NCI-H345 treated with DMSO at 0.1 percent for 48 hours (cell line): ENCODE results near the gene R3HDM2.
A peak's percentile ranks its signal among the peaks of the same experiment; 100 is the strongest.
"Not testable (repeated sequence)": the region's sequence is repeated elsewhere in the genome, so short reads cannot be mapped to it uniquely, and the experiment has no call there.

Experiments used
- DNase-seq: peaks from one replicate; lab custom pipeline; 2025; ENCODE audit not compliant: unreplicated experiment; lab: John Stamatoyannopoulos, UW

Gene R3HDM2

GRCh38 chr12:57454213-57454565, 23.3 kb upstream of the R3HDM2 start:
- no peak for DNase-seq

DNA sequence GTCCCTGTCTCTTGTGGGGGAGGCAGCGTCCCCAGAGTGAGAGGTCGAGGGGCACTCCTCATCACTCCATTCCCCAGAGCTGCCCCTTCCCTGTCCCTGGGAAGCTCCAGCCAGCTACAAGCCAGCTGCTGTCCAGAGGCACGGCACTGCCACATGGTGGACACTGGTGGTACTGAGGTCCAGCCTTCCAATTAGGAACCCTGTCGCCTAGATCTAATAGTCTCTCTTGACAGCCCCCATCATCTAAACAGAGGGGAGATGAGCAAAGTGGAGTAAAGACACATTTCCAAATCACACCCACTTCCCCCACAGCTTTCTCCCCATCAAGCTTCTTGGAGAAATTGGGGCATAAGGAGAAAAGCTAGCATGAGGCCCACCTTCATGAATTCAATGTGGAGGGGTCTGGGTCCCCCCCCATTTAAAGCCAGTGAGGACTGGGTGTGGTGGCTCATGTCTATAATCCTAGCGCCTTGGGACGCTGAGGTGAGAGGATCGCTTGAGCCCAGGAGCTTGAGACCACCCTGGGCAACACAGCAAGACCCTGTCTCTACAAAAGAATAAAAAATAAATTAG, 22.2 kb upstream of the R3HDM2 start:
- no peak for DNase-seq

DNA sequence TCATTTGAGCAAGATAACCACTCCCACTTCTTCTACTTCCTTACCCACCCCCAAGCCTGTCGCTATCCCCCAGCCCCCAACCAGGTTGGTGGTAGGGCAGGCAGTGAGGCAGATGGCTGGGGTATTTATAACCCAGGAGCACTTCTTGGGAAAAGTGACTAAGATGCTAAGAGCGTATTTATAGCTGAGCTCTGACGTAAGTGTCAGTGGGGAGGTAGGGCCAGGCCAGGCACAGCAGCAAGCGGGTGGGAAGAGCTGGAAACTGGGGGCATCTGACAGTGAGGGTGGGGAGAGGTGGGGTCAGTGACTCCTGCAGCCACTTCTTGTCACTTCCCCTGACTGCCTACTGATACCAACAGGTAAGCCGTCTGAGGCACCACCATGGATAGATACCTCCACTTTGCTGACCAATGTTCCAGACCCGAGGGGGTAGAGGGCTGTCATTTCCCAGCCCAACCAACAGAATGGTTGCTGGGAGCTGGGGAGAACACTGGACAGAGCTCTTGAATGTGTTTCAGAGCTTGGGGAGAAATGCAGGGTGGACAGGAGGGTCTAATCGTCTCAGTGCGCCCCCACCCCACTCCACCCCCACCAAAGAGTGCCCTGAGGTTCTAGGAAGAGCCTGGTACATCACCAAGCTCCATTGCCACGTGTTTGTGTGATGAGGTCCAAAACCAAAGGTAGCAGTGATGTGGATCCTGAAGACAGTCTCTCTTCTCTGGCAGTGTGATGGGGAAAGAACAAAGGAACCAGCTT, 21.5 kb upstream of the R3HDM2 start:
- no peak for DNase-seq

DNA sequence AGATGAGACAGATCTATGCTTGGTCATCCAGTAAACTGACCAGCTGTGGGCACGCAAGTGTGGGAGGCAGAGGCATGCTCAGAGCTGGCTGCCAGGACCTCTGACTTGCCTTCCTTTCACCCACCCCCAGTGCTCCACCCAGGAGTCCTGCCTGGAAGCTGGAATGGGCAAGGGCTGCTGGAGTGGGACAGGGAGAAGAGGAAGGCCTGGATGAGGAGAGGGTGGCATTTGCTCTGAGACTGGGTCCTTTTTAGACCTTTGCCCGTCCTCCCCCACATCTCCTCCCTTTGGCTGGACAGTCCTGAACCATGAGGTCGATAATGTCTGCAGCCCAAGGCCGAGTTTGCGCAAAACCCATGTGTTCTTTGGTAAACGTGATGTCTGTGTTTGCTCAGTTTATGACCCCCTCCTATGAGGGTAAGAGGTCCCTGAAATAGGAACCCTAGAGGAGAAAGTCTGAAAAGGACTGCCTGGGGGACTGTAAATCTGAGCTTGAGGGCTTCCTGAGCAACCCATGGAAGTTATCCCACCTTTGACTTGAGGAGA, 20.5 kb upstream of the R3HDM2 start:
- no peak for DNase-seq

GRCh38 chr12:57450057-57450456, 19.2 kb upstream of the R3HDM2 start:
- no peak for DNase-seq

GRCh38 chr12:57449375-57449774, 18.5 kb upstream of the R3HDM2 start:
- DNase-seq: no peak

DNA sequence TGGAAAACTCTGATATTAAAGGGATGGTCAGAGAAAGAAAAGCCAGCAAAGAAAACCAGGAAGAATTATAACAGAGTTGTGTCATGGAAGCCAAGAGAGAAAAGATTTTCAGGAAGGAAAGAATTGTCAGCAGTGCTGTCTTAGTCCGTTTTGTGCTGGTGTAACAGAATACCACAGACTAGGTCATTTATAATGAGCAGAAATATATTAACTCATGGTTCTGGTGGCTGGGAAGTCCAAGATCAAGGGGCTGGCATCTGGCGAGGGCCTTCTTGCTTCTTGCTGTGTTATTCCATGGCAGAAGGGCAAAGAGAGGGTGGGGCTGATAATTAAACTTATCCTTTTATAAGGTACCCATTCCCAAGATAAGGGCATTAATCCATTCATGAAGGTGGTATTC, 17.8 kb upstream of the R3HDM2 start:
- DNase-seq: no peak

GRCh38 chr12:57446292-57446960, 15.6 kb upstream of the R3HDM2 start:
- no peak for DNase-seq

DNA sequence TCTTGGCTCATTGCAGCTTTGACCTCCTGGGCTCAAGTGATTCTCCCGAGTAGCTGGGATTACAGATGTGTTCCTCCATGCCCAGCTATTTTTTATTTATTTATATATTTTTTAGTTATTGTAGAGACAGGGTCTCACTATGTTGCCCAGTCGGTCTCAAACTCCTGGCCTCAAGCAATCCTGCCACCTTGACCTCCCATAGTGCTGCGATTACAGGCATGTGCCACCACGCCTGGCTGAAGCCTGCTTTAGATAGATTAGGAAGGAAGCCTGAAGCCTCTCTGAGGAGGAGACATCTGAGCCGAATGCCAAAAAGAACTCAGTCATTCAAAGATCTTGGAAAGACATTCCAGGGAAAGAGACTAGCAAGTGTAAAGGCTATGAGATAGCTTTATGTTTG, 13.9 kb upstream of the R3HDM2 start:
- no peak for DNase-seq

DNA sequence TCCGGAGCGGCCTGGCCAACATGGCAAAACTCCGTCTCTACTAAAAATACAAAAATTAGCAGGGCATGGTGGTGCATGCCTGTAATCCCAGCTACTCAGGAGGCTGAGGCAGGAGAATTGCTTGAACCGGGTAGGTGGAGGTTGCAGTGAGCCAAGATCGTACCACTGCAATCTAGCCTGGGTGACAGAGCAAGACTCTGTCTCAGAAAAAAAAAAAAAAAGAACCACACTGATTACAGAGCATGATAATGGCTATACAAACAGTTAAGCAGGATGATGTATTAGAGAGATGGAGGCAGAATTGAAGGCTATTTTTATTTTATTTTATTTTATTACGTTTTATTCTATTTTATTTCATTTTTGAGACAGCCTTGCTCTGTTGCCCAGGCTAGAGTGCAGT, 13.5 kb upstream of the R3HDM2 start:
- DNase-seq: not testable (repeated sequence)

- DNase-seq: no peak
Measured at GRCh38 chr12:57441846-57442427, 11.1 kb upstream of the R3HDM2 start.

GRCh38 chr12:57441393-57441792, 10.6 kb upstream of the R3HDM2 start:
- not testable (repeated sequence) for DNase-seq

GRCh38 chr12:57439762-57440266, 9.0 kb upstream of the R3HDM2 start:
- no peak for DNase-seq

- DNase-seq: no peak
Measured at GRCh38 chr12:57438400-57438799, 7.6 kb upstream of the R3HDM2 start.

DNA sequence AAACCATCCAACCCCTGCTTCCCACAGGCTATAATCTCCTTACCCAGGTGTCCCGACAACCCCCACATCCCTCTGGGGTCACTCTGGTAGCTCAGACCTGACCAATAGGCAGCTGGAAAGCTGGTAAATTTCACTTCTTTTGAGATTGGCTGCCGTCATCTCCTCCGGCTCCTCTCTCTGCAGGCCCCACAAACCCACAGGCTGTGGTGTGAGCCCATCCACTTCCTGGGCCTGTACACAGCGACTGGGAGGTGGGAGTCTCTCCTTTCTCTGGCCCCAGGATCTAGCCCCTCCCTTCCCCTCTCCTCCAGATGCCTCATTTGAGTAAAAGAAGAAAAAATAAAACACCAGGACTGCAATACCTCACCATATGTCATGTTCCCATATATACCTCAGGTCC, 4.5 kb upstream of the R3HDM2 start:
- no peak for DNase-seq

GRCh38 chr12:57434517-57435223, 3.8 kb upstream of the R3HDM2 start, which contains the start of gene INHBC:
TSS of gene INHBC (plus strand) at chr12:57434784. CDS start at chr12:57434887, 103 bp downstream.
- DNase-seq: no peak

DNA sequence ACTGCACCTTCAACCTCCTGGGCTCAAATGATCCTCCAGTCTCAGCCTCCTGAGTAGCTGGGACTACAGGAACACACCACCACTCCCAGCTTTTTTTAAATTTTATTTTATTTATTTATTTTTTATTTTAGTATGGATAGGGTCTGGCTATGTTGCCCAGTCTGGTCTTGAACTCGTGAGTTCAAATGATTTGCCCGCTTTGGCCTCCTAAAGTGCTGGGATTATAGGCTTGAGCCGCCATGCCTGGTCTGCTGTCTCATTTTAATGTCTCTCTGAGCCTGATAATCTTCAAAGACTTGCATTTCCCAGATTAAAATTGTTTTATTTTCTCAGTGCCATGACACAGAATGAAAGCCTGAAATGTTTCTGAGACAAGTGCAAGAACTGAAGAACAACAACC, 2.5 kb upstream of the R3HDM2 start:
- no peak for DNase-seq

DNA sequence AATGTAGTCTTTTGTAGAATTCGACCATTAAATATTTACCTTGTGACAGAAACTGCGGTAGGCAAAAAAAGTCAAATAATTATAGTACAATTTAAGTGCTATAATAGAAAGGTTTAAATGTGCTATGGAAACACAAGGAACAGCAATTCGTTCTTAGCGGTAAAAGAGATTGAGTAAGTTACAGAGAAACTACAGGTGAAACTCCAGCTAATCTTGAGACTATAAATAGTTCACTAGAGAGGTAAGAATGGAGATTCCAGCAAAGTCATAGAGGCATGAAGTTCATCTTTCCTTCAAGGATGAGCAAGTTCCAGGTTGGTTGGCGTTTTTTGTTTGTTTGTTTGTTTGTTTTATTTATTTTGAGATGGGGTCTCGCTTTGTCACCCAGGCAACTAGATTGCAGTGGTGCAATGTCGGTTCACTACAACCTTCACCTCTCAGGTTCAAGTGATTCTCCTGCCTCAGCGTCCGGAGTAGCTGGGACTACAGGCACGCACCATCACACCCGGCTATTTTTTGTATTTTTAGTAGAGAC, 878 bp upstream of the R3HDM2 start:
- no peak for DNase-seq

- DNase-seq: peak; percentile 2
Measured at GRCh38 chr12:57430112-57430930, 522 bp downstream of the R3HDM2 start.
